ENCODE measurements around the gene PLCH1.
A peak's percentile ranks its signal among the peaks of the same experiment; 100 is the strongest.

PLCH1 gene

GRCh38 chr3:155360281-155360680 lies 384.6 kb downstream of the PLCH1 start:
- Histone ChIP-seq H3K27ac (ENCODE audit: low read depth, low read length) (no peak overlapping the region), H3K4me2 (ENCODE audit: low read length) (no peak overlapping the region), H4K20me1 (ENCODE audit: control insufficient read depth, insufficient read depth, low read depth, low read length) (no peaks in the 10 kb centered on the region), H3K36me3 (ENCODE audit: control insufficient read depth, low read length) (no peaks in the 10 kb centered on the region), H3K4me3 (ENCODE audit: low read length) (no peak overlapping the region), H3F3A (ENCODE audit: control insufficient read depth, insufficient read depth) (no peaks in the 10 kb centered on the region), H3K27me3 (ENCODE audit: control insufficient read depth, low read length) (no peaks in the 10 kb centered on the region), H3K9me3 (ENCODE audit: control insufficient read depth, insufficient read depth, low read length) (peaks cover 6% of the 10 kb centered on the region), H3K9me2 (replicated peaks; ENCODE audit: control insufficient read depth, low read length) (no peaks in the 10 kb centered on the region), H3K4me1 (ENCODE audit: control insufficient read depth, low read length) (peaks cover 9% of the 10 kb centered on the region), H3K79me2 (ENCODE audit: control insufficient read depth, low read length) (no peaks in the 10 kb centered on the region)
- TF ChIP-seq EZH2phosphoT487 (IDR thresholded peaks at IDR 0.05; ENCODE audit: borderline replicate concordance, low read length) (no peak), CTCF (IDR thresholded peaks at IDR 0.05; ENCODE audit: low read depth, low read length, poor library complexity, severe bottlenecking) (no peak)

- Histone ChIP-seq H3K4me2 (ENCODE audit: low read length) (no peak overlapping the region), H3K4me3 (ENCODE audit: low read length) (no peak overlapping the region), H3K9me2 (replicated peaks; ENCODE audit: control insufficient read depth, low read length) (no peaks in the 10 kb centered on the region), H4K20me1 (ENCODE audit: control insufficient read depth, insufficient read depth, low read depth, low read length) (no peaks in the 10 kb centered on the region), H3K27me3 (ENCODE audit: control insufficient read depth, low read length) (no peaks in the 10 kb centered on the region), H3K9me3 (ENCODE audit: control insufficient read depth, insufficient read depth, low read length) (no peaks in the 10 kb centered on the region), H3F3A (ENCODE audit: control insufficient read depth, insufficient read depth) (no peaks in the 10 kb centered on the region; the same call in 1 of the 2 replicates), H3K4me1 (ENCODE audit: control insufficient read depth, low read length) (peaks cover 15% of the 10 kb centered on the region), H3K27ac (ENCODE audit: low read depth, low read length) (no peak overlapping the region), H3K36me3 (ENCODE audit: control insufficient read depth, low read length) (no peaks in the 10 kb centered on the region), H3K79me2 (ENCODE audit: control insufficient read depth, low read length) (no peaks in the 10 kb centered on the region)
- TF ChIP-seq EZH2phosphoT487 (IDR thresholded peaks at IDR 0.05; ENCODE audit: borderline replicate concordance, low read length), result no peak
- TF ChIP-seq CTCF (IDR thresholded peaks at IDR 0.05; ENCODE audit: low read depth, low read length, poor library complexity, severe bottlenecking), result peak; percentile 44
Measured at GRCh38 chr3:155356594-155357370, 388.1 kb downstream of the PLCH1 start.

GRCh38 chr3:155354658-155355057 lies 390.2 kb downstream of the PLCH1 start:
- H3K79me2 ChIP-seq (ENCODE audit: control insufficient read depth, low read length), result no peaks in the 10 kb centered on the region
- no peak for TF ChIP-seq EZH2phosphoT487 (IDR thresholded peaks at IDR 0.05; ENCODE audit: borderline replicate concordance, low read length)
- TF ChIP-seq CTCF (IDR thresholded peaks at IDR 0.05; ENCODE audit: low read depth, low read length, poor library complexity, severe bottlenecking), result no peak
- H3K27me3 ChIP-seq (ENCODE audit: control insufficient read depth, low read length), result no peaks in the 10 kb centered on the region
- no peaks in the 10 kb centered on the region for H3K9me2 ChIP-seq (replicated peaks; ENCODE audit: control insufficient read depth, low read length)
- no peaks in the 10 kb centered on the region; the same call in 1 of the 2 replicates for H3F3A ChIP-seq (ENCODE audit: control insufficient read depth, insufficient read depth)
- H3K4me2 ChIP-seq (ENCODE audit: low read length), result no peak overlapping the region
- H3K27ac ChIP-seq (ENCODE audit: low read depth, low read length), result no peak overlapping the region
- peaks cover 2% of the 10 kb centered on the region; the same call in 1 of the 2 replicates for H3K9me3 ChIP-seq (ENCODE audit: control insufficient read depth, insufficient read depth, low read length)
- H3K36me3 ChIP-seq (ENCODE audit: control insufficient read depth, low read length), result no peaks in the 10 kb centered on the region
- H3K4me1 ChIP-seq (ENCODE audit: control insufficient read depth, low read length), result peaks cover 15% of the 10 kb centered on the region
- no peaks in the 10 kb centered on the region for H4K20me1 ChIP-seq (ENCODE audit: control insufficient read depth, insufficient read depth, low read depth, low read length)
- H3K4me3 ChIP-seq (ENCODE audit: low read length), result no peak overlapping the region
